K562 (cell line): ENCODE data around the gene NEK5. TPM values are rescaled to one million over a fixed set of nuclear protein-coding genes. Genes with fewer than 3 reads are reported as not detected.

Experiments
- ATAC-seq: fragments of 200-7000 bp; cut with Tn5 transposase; 3 replicates; pipeline ENCODE4 v1.9.1; 2020; ENCODE audit warnings: moderate library complexity
- Bru-seq: library from RNA; stranded (reverse); fragments of 400-500 nt; gene quantifications from one replicate; lab custom pipeline; 2021; lab: Mats Ljungman, UMichigan
- BruChase-seq, 2 experiments: library from RNA; stranded (reverse); fragments of 400-500 nt; gene quantifications; one replicate each; lab custom pipeline; 2021; lab: Mats Ljungman, UMichigan
- BruUV-seq: library from RNA; stranded (reverse); fragments of 400-500 nt; replicated peaks from 2 replicates; lab custom pipeline; 2021; lab: Mats Ljungman, UMichigan
- CTCF ChIA-PET: fragments of 300-600 bp; formaldehyde crosslinking; extraction: SDS; loops from one replicate; lab custom pipeline; 2021; ENCODE audit warnings: low intra/inter-chr PET ratio; lab: Yijun Ruan, JAX
- POLR2A ChIA-PET: fragments of 300-600, 350-650 bp; sonication (Branson Sonifier 250); formaldehyde crosslinking; extraction: SDS; loops from one replicate; lab custom pipeline; 2021; ENCODE audit warnings: antibody characterized with exemption, inconsistent platforms; lab: Yijun Ruan, JAX
- DNase-seq, 4 experiments: peaks; one replicate each; pipeline versions ENCODE4 v3.0.0 to v3.0.0-alpha.2; 2011 to 2018; ENCODE audit warnings: low spot score in 3 of 4, mixed read lengths in 3 of 4; ENCODE audit errors: extremely low read depth in 1 of 4
- FAIRE-seq: peaks from 2 replicates; lab custom pipeline; 2011; peaks lifted over from hg19 to GRCh38; lab: Jason Lieb, UNC
- H2AFZ ChIP-seq: 2 replicates; pipeline ENCODE4 v1.6.0; 2011; ENCODE audit warnings: low read depth, low read length, control low read depth, inconsistent platforms
- H3K27ac ChIP-seq: fragments of 200-600 bp; 3 replicates; pipeline ENCODE4 v1.8.0; 2011; ENCODE audit warnings: low read depth, mild to moderate bottlenecking, control low read depth, inconsistent platforms, low read length, moderate library complexity, mixed read lengths; ENCODE audit errors: extremely low read depth
- H3K27me3 ChIP-seq, 2 experiments: fragments of 300-600 bp in 1 of 2; 2 replicates in 1 of 2; 3 replicates in 1 of 2; pipeline versions ENCODE4 v1.6.0 to v1.8.0; 2011; ENCODE audit warnings: inconsistent platforms in 2 of 2, low read length in 2 of 2, mild to moderate bottlenecking in 1 of 2, mixed read lengths in 1 of 2, moderate library complexity in 1 of 2; ENCODE audit not compliant: control insufficient read depth in 2 of 2, insufficient read depth in 2 of 2
- H3K36me3 ChIP-seq: fragments of 300-600 bp; 3 replicates; pipeline ENCODE4 v1.8.0; 2011; ENCODE audit warnings: mild to moderate bottlenecking, low read length, inconsistent platforms; ENCODE audit not compliant: control insufficient read depth, insufficient read depth
- H3K4me1 ChIP-seq, 2 experiments: fragments of 200-600 bp in 1 of 2; replicated peaks in 1 of 2; 2 replicates in 1 of 2; 3 replicates in 1 of 2; pipeline versions ENCODE4 v1.5.1 to v1.8.0; 2011; ENCODE audit warnings: inconsistent platforms in 2 of 2, low read length in 2 of 2, mild to moderate bottlenecking in 1 of 2, mixed read lengths in 1 of 2, moderate library complexity in 1 of 2; ENCODE audit not compliant: control insufficient read depth in 2 of 2, insufficient read depth in 2 of 2
- H3K4me2 ChIP-seq: 2 replicates; pipeline ENCODE4 v1.6.1; 2011; ENCODE audit warnings: low read length, control low read depth, inconsistent platforms, mixed read lengths; ENCODE audit not compliant: insufficient read depth
- H3K4me3 ChIP-seq: fragments of 200-600 bp; sonication (generic), shearing (Covaris generic); 2 replicates; pipeline ENCODE4 v1.5.1; 2016; ENCODE audit warnings: control low read depth, inconsistent platforms
- H3K79me2 ChIP-seq: fragments of 200-600 bp; 3 replicates; pipeline ENCODE4 v1.8.0; 2011; ENCODE audit warnings: low read length, inconsistent platforms; ENCODE audit not compliant: control insufficient read depth, insufficient read depth
- H3K9ac ChIP-seq, 2 experiments: 2 replicates each; pipeline versions ENCODE4 v1.6.0 to v1.6.1; 2011; ENCODE audit warnings: low read depth in 2 of 2, low read length in 2 of 2, control low read depth in 1 of 2, inconsistent platforms in 1 of 2, mild to moderate bottlenecking in 1 of 2, mixed read lengths in 1 of 2; ENCODE audit not compliant: insufficient read depth in 1 of 2
- H3K9me1 ChIP-seq: one replicate; pipeline ENCODE4 v1.6.0; 2011; ENCODE audit warnings: inconsistent platforms, mild to moderate bottlenecking, low read length, moderate library complexity; ENCODE audit not compliant: control insufficient read depth, insufficient read depth
- H3K9me3 ChIP-seq: replicated peaks from 2 replicates; pipeline ENCODE4 v1.5.1; 2011; ENCODE audit warnings: low read depth, low read length, inconsistent platforms; ENCODE audit not compliant: control insufficient read depth, insufficient read depth
- H4K20me1 ChIP-seq: replicated peaks from 2 replicates; pipeline ENCODE4 v1.6.1; 2011; ENCODE audit warnings: low read length, inconsistent platforms, mixed read lengths; ENCODE audit not compliant: control insufficient read depth, insufficient read depth
- ETV1 ChIP-seq: fragments of 450-650 bp; conservative IDR thresholded peaks from 2 replicates; pipeline ENCODE4 v1.6.1; 2016; ENCODE audit warnings: missing genetic modification characterization, control low read depth, low read depth, missing compliant biosample characterization
- FIP1L1 ChIP-seq: fragments of 200-400 bp; formaldehyde crosslinking; IDR thresholded peaks from 2 replicates; pipeline ENCODE4 v1.6.1; 2018; ENCODE audit warnings: mild to moderate bottlenecking, low read depth, low read length; ENCODE audit not compliant: poor library complexity, severe bottlenecking
- RBFOX2 ChIP-seq: fragments of 200-400 bp; formaldehyde crosslinking; IDR thresholded peaks from 2 replicates; pipeline ENCODE4 v1.6.1; 2017; ENCODE audit warnings: low read depth, mild to moderate bottlenecking, low read length, moderate library complexity
- ZNF184 ChIP-seq: sonication (generic); formaldehyde crosslinking; IDR thresholded peaks from 2 replicates; pipeline ENCODE4 v1.5.0; 2020; ENCODE audit warnings: missing genetic modification reagents
- WGBS: fragments of 100-300 bp; shearing (Covaris generic); methylation state at CpG from one replicate; pipeline ENCODE4 v1.1.6; 2016; ENCODE audit warnings: low coverage, mixed read lengths; ENCODE audit not compliant: insufficient coverage; ENCODE audit errors: missing lambda C conversion rate; 5-methylcytosine and 5-hydroxymethylcytosine counted together
- in situ Hi-C: fragments of 300-500 bp; cut with MboI; formaldehyde crosslinking; loops from 4 replicates; pipeline ENCODE4 v1.15.0; 2018; ENCODE audit warnings: inconsistent platforms, mixed read lengths
- intact Hi-C: fragments of 100-400 bp; cut with micrococcal nuclease; formaldehyde crosslinking; loops from 2 replicates; pipeline ENCODE4 v1.14.2; 2022
- long read RNA-seq, 3 experiments: library from polyadenylated mRNA in 2 of 3; library from RNA in 1 of 3; unstranded in 2 of 3; stranded (forward) in 1 of 3; transcript quantifications; one replicate each; pipeline ENCODE4 v2.0.0, GENCODE V29; 2019 to 2022
- polyA minus RNA-seq, 3 experiments: library from RNA; depleted of rRNA, polyadenylated mRNA; stranded (reverse); fragments of >200 nt; gene quantifications; 2 replicates each; pipeline ENCODE4 v1.2.3, GENCODE V29; 2011
- polyA plus RNA-seq, 8 experiments: library from polyadenylated mRNA; depleted of rRNA in 4 of 8; stranded (reverse) in 5 of 8; unstranded in 3 of 8; fragments of >200 nt; fragmentation: Nextera tagmentation in 2 of 8; fragmentation: Illumina TruSeq in 1 of 8; extraction: Ambion mirVana in 2 of 8; extraction: Trizol in 1 of 8; gene quantifications; 2 replicates each; pipeline versions ENCODE4 v1.2.1 to v1.2.3, GENCODE V29; 2011 to 2014; ENCODE audit warnings: inconsistent platforms in 1 of 8, missing spikeins in 1 of 8
- total RNA-seq, 7 experiments: library from RNA; depleted of rRNA in 6 of 7; stranded (reverse); fragments of >200 nt in 6 of 7; fragmentation: Illumina TruSeq in 2 of 7; extraction: Trizol in 2 of 7; gene quantifications; 2 replicates each; pipeline versions ENCODE4 v1.2.1 to v1.2.3, GENCODE V29; 2011 to 2021; ENCODE audit warnings: low replicate concordance in 1 of 7
- TF ChIP-seq, protein P1 (sequence below): conservative IDR thresholded peaks from 2 replicates; pipeline ENCODE4 v1.6.1; 2011; ENCODE audit warnings: low read depth, mild to moderate bottlenecking, low read length; ENCODE audit not compliant: control insufficient read depth
- TF ChIP-seq, protein P2 (sequence below), 2 experiments: fragments of 450-650 bp; conservative IDR thresholded peaks; 2 replicates each; pipeline ENCODE4 v1.6.1; 2017; ENCODE audit warnings: mild to moderate bottlenecking in 2 of 2, moderate library complexity in 2 of 2

Gene NEK5, protein sequence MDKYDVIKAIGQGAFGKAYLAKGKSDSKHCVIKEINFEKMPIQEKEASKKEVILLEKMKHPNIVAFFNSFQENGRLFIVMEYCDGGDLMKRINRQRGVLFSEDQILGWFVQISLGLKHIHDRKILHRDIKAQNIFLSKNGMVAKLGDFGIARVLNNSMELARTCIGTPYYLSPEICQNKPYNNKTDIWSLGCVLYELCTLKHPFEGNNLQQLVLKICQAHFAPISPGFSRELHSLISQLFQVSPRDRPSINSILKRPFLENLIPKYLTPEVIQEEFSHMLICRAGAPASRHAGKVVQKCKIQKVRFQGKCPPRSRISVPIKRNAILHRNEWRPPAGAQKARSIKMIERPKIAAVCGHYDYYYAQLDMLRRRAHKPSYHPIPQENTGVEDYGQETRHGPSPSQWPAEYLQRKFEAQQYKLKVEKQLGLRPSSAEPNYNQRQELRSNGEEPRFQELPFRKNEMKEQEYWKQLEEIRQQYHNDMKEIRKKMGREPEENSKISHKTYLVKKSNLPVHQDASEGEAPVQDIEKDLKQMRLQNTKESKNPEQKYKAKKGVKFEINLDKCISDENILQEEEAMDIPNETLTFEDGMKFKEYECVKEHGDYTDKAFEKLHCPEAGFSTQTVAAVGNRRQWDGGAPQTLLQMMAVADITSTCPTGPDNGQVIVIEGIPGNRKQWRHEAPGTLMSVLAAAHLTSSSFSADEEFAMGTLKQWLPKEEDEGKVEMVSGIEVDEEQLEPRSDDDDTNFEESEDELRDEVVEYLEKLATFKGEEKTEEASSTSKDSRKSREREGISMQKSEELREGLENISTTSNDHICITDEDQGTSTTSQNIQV
- total RNA-seq (2011; cell fraction: chromatin; rRNA removed; ENCODE audit: low replicate concordance) = 0.35 and 1.3 TPM in 2 replicates
- 0.13 and 0.17 TPM in 2 replicates for total RNA-seq (2011; cell fraction: nucleolus; rRNA removed)
- total RNA-seq (2011; cell fraction: nucleoplasm; rRNA removed) = 0.44 and 0.46 TPM in 2 replicates
- total RNA-seq (2014; rRNA removed) (0.09 and 0.33 TPM in 2 replicates), total RNA-seq (2014; rRNA removed; fragmentation: Illumina TruSeq; extraction: Trizol) (0.32 and 0.44 TPM in 2 replicates), total RNA-seq (2015; rRNA removed; fragmentation: Illumina TruSeq; extraction: Trizol) (0.29 and 0.34 TPM in 2 replicates), total RNA-seq (2021) (0.11 and 0.33 TPM in 2 replicates), polyA plus RNA-seq (2011; rRNA removed) (0.35 and 0.39 TPM in 2 replicates), polyA plus RNA-seq (2014; fragmentation: Illumina TruSeq; extraction: Trizol) (0.28 and 0.36 TPM in 2 replicates), polyA plus RNA-seq (2014; fragmentation: Nextera tagmentation; extraction: Ambion mirVana) (under 1 TPM; 0.27 to 0.30 TPM), polyA plus RNA-seq (2014; rRNA removed) (0.27 and 0.42 TPM in 2 replicates), polyA minus RNA-seq (2011; rRNA and poly(A)+ RNA removed) (0.07 and 0.42 TPM in 2 replicates), Bru-seq, nascent RNA (percentile 34 among the genes with signal in this experiment), BruChase-seq, experiment 1, labeled RNA remaining after a 2-hour chase (percentile 32 among the genes with signal in this experiment), BruChase-seq, experiment 2, labeled RNA remaining after a 6-hour chase (percentile 29 among the genes with signal in this experiment)
- 0.07 and 0.24 TPM in 2 replicates for polyA plus RNA-seq (2011; cell fraction: cytosol; rRNA removed)
- 0.23 and 0.34 TPM in 2 replicates for polyA plus RNA-seq (2011; cell fraction: nucleus; rRNA removed)
- 0.30 and 1.0 TPM in 2 replicates for polyA plus RNA-seq (2012)
- not detected in 2 replicates for polyA minus RNA-seq (2011; cell fraction: cytosol; rRNA and poly(A)+ RNA removed)
- 0.13 and 0.22 TPM in 2 replicates for polyA minus RNA-seq (2011; cell fraction: nucleus; rRNA and poly(A)+ RNA removed)
- long read RNA-seq, experiment 1, partial matches to known transcripts = 0 of 5 reads
- long read RNA-seq, experiment 1, other reads (novel, unspliced or antisense) = 5 of 5 reads
- long read RNA-seq, experiment 2 = 0 reads
- long read RNA-seq, experiment 3, partial matches to known transcripts = 0 of 2 reads
- long read RNA-seq, experiment 3, other reads (novel, unspliced or antisense) = 2 of 2 reads

DNA sequence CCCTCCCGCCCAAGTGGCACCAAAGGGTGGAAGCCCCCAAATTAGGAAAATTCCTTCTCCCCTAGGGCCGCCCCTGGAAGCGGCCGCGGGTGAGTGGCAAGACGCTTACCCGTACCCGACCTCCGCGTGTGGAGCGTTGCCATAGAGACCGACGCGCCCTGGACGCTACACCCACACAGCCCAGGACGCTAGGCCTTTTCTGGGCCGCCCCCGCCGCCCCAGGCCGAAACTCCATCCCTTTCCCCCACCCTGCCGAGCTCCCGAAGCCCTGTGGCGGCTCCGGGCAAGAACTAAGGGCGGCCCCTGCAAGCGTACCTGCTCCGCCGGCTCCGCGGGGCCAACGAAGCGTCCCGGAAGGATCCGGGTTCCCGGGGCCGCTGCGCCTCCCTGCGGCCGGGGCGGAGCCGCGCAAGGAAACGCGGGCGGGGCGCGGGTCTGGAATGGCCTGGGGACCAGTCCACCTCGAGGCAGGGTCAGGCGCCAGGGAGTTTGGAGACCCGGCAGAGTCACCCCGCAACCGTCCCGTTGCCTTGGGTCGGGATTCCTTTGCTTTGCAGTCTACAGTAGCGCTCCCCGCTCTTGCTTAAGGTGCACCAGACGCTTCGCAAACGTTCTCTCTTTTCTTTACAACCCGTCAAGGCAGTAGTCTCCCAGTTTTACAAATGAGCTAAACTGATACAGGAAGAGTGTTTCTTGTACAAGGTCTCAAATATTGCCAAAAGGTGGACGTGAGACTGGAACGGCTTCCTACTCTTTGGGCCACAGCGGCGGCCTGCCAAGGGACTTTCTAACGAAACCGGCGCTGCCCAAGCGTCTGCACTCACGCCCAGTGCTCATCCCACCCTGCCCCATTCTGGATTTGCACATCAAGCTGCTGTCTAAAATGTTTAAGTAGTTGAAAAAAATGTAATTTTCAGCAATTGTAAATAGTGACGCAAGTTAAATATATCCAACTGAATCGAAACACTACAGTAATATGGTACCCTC lies at the start of gene NEK5:
Gene NEK5, minus strand, starts transcription at position 360 of the 987 bp plus-strand sequence. CDS start 1,591 bp downstream, outside the sequence.
- ATAC-seq (peak; percentile 94), DNase-seq (peak; percentile 70 to 78 (median 74)), FAIRE-seq (no peak)
- BruUV-seq = no TSS peak
- H3K4me2 ChIP-seq = peak within 1 kb of the TSS; percentile 82
- H3K4me1 ChIP-seq = peaks cover 22% of the 10 kb centered on the region in 2 experiments; a peak in 4 of 5 replicates
- H3K4me3 ChIP-seq = peak within 1 kb of the TSS; percentile 64
- H3K27ac ChIP-seq = no peak within 1 kb of the TSS
- peak within 1 kb of the TSS; percentile 41 to 83 for H3K9ac ChIP-seq
- peak within 1 kb of the TSS; percentile 88 for H2AFZ ChIP-seq
- H4K20me1 ChIP-seq = no peaks in the 10 kb centered on the region
- H3K27me3 ChIP-seq = no peaks in the 10 kb centered on the region
- H3K9me3 ChIP-seq = no peaks in the 10 kb centered on the region
- H3K9me1 ChIP-seq = no peaks in the 10 kb centered on the region
- no peaks in the 10 kb centered on the region for H3K36me3 ChIP-seq
- WGBS = 31% methylated on average over 41 of the region's 71 CpGs
- H3K79me2 ChIP-seq = no peaks in the 10 kb centered on the region
- CTCF ChIA-PET = interaction anchor here (0.6 to 3.3 kb wide), 4 partner anchors 12 to 314 kb away, joined by 3 to 27 read pairs (median 4); no protein-coding TSS in a partner anchor
- in situ Hi-C loops = loop anchor here (5.0 to 25.0 kb wide), 5 partner anchors 122 to 992 kb away; no protein-coding TSS in a partner anchor
- intact Hi-C loops = loop anchor here (1.0 to 5.0 kb wide), 4 partner anchors 58 to 282 kb away; partner anchors contain the start of gene TMEM272
- POLR2A ChIA-PET = no interaction called here
- TF ChIP-seq, protein P1, sequence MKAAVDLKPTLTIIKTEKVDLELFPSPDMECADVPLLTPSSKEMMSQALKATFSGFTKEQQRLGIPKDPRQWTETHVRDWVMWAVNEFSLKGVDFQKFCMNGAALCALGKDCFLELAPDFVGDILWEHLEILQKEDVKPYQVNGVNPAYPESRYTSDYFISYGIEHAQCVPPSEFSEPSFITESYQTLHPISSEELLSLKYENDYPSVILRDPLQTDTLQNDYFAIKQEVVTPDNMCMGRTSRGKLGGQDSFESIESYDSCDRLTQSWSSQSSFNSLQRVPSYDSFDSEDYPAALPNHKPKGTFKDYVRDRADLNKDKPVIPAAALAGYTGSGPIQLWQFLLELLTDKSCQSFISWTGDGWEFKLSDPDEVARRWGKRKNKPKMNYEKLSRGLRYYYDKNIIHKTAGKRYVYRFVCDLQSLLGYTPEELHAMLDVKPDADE = 0 out of 2 replicates have a peak, but pooled peaks have one; percentile 21
- TF ChIP-seq, protein P2, sequence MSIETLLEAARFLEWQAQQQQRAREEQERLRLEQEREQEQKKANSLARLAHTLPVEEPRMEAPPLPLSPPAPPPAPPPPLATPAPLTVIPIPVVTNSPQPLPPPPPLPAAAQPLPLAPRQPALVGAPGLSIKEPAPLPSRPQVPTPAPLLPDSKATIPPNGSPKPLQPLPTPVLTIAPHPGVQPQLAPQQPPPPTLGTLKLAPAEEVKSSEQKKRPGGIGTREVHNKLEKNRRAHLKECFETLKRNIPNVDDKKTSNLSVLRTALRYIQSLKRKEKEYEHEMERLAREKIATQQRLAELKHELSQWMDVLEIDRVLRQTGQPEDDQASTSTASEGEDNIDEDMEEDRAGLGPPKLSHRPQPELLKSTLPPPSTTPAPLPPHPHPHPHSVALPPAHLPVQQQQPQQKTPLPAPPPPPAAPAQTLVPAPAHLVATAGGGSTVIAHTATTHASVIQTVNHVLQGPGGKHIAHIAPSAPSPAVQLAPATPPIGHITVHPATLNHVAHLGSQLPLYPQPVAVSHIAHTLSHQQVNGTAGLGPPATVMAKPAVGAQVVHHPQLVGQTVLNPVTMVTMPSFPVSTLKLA (conservative IDR thresholded peaks at IDR 0.05) = peak; percentile 69 to 83
- TF ChIP-seq ZNF184 (CRISPR knock-in tag) (no peak), RBFOX2 (peak; percentile 32; the same call in 1 of the 2 replicates), ETV1 (tag) (0 out of 2 replicates have a peak, but pooled peaks have one; percentile 45), FIP1L1 (peak; percentile 61)
